GM21381 (cell line): Measurements from ENCODE around the gene KCNG2.
A peak's percentile ranks its signal among the peaks of the same experiment; 100 is the strongest.

ENCODE experiments used
- ATAC-seq: cut with Tn5 transposase; IDR thresholded peaks from one replicate; pipeline ENCODE4 v1.9.1; 2021; ENCODE audit warnings: mild to moderate bottlenecking, moderate library complexity; ENCODE audit not compliant: unreplicated experiment

The KCNG2 gene

GRCh38 chr18:79816981-79817606 lies 19.4 kb downstream of the KCNG2 start:
- ATAC-seq: no peak

- no peak for ATAC-seq
These were observed 19.9 kb downstream of the KCNG2 start for GRCh38 chr18:79817607-79817998.

DNA sequence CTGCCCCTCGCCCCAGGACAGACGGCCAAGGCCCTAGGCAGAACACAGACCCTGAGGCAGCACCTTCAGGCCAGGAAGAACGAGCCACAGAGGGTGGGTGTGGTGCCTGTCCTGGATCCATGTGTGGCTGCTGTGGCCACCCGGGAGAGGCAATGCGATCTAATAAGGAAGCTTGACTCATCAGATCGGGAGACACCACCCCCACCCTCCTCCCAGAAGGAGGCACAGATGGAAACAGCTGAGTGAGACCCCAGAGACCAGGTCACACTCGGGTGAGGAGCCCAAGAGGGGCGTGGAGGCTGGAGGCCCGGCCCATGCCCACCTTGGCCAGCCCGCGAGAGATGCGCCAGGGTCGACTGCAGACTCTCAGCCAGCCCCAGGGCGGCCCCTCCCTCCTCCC lies 20.3 kb downstream of the KCNG2 start:
- no peak for ATAC-seq

GRCh38 chr18:79818631-79819030 lies 20.9 kb downstream of the KCNG2 start:
- no peak for ATAC-seq

- ATAC-seq: peak; percentile 4
These were observed 21.6 kb downstream of the KCNG2 start for GRCh38 chr18:79819064-79819967.

GRCh38 chr18:79819968-79820351 lies 22.2 kb downstream of the KCNG2 start:
- peak; percentile 94 for ATAC-seq

GRCh38 chr18:79823120-79823519 lies 25.4 kb downstream of the KCNG2 start:
- no peak for ATAC-seq

GRCh38 chr18:79825913-79826312 lies 28.2 kb downstream of the KCNG2 start:
- ATAC-seq: no peak

DNA sequence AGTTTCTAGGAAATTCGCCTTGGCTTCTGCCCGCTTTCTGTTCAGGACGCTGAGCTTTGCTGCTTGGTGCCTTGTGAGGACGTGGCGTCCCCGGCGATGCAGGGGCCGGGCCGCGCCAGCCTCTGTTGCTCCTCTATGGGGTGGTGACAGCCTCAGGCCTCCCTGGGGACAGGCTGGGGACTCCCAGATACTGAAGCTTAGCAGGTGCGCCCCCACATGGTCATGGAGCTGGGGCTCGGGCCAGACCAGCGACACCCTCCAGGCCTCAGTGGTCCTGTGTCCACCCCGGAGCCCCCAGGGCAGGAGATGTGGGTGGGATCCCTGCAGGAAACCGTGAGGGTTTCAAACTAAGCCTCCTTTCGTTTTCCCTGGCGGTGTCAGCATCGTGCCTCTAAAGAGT lies 29.2 kb downstream of the KCNG2 start:
- no peak for ATAC-seq

GRCh38 chr18:79828258-79828657 lies 30.5 kb downstream of the KCNG2 start:
- no peak for ATAC-seq

GRCh38 chr18:79829136-79829854 lies 31.6 kb downstream of the KCNG2 start:
- no peak for ATAC-seq

DNA sequence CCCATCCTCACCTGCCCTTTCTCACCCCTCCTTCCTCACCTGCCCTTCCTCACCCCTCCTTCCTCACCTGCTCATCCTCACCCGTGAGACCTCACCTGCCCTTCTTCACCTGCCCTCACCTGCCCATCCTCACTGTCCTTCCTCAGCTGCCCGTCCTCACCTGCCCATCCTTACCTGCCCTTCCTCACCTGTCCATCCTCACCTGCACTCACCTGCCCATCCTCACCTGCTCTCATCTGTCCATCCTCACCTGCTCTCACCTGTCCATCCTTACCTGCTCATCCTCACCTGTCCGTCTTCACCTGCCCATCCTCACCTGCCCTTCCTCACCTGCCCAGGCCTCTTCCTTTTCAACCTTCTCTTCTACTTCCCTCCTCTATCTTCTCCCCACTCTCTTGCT lies 34.4 kb downstream of the KCNG2 start:
- no peak for ATAC-seq

GRCh38 chr18:79834834-79835233 lies 37.1 kb downstream of the KCNG2 start:
- ATAC-seq: no peak

DNA sequence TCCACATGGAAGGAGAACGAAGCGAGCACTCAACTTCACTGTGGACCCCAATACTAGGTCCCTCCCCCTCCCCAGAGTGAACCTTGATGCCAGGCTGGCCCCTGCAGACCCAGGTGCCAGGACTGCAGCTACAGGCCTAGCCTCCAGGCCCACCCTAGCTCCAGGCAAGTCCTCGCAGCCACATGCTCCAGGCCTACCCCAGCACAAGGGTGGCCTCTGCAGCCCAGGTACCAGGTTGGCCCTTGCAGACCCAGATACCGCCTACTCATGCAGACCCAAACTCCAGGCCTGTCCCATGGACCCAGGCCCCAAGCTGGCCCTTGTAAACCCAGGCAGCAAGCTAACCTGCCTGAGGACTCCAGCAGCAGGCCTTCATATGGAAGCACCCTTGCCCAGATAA lies 44.2 kb downstream of the KCNG2 start:
- ATAC-seq: no peak

DNA sequence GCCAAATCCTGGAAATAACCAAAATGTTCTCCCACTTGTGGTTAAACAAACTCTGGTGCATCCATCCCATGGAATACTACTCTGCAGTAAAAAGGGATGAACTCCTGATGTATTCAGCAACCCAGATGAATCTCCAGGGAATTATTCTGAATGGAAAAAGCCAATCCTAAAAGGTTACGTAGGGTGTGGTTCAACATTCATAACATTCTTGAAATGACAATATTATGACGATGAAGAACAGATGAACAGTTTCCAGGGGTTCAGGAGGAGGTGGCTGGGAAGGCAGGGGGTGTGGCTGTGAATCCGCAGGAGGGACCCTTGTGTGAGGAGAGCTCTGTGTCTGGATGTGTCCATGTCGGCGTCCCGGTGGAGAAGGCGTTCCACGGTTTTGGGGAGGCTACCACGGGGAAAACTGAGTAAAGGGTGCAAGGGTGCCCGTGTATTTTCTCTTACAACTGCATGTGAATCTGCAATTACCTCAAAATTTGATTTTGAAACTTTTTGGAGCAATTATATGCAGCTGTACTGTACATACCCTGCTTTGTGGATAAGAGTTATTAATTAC lies 47.3 kb downstream of the KCNG2 start:
- no peak for ATAC-seq

GRCh38 chr18:79846936-79847557 lies 49.3 kb downstream of the KCNG2 start:
- no peak for ATAC-seq

DNA sequence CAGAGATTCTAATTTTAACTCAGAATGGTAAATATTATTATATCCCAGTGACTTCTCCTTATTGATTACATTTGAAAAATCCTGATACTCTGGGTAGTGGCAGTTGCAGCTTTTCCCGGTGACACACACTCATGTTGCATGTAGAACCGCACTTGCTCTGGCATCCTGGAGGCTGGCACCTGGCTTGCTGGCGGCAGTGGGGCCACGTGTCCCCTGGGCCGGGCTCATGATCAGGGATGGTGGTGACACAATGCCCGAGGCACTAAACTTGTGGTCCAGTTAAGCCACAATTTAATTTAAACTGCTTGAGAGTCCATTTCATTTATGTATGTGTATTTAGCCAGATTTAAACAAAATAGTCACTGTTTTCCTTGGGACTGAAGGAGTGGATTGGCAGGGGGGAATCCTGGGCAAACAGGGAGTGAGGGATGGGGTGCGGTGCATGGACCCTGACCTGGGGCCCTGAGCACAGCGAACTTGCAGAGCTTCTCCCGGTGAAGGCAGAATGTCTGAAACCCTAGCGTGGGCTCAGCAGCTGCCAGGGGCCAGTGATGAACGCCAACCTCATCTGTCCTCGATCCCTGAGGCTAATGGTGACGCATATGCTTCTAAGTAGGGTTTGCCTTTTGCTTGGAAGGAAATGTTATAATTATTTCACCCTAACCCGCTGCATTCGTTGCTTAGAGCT lies 50.0 kb downstream of the KCNG2 start:
- ATAC-seq: no peak

GRCh38 chr18:79848294-79848578 lies 50.5 kb downstream of the KCNG2 start:
- ATAC-seq: no peak

DNA sequence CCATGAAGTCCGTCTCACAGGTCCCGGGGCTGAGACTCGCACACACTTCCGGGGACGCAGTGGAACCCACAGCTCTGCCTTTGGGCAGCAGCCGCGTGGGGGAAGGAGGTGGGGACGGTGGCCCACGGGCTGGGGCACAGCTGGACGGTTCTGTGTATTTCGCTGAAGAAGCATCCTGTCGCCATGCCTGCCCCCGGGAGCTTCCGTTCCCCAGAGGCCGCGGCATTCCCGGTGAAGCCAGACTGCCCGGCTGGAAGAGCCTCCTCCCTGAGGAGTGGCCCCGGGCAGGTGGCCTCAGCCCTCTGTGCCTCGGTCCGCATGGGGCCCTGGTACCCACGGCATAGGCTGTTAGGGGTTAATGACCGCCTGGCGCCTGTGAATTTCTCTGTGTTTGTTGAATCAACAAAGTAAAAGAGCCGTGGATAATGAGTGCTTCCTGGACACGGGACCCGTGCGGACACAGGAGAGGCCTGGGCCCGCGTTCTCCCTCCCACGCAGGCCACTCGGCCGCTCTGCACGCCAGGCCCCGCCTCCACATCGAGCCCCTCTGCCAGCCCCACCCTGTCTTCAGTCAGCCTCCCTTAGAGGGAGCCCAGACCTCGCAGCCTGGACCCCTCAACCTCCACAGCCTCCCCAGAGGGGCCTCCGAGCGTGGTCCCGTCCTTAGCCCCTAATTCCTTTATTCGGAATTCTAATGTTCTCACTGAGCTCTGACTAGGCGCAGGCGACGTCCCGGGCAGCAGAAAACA lies 51.0 kb downstream of the KCNG2 start:
- ATAC-seq: no peak
